GM12891 (cell line): Measurements from ENCODE around the gene FCGR3A.

Experiments used
- POLR2A ChIP-seq: IDR thresholded peaks from 2 replicates; pipeline ENCODE4 v1.6.1; 2011; ENCODE audit warnings: low read depth, low read length, control low read depth
- POLR2AphosphoS5 ChIP-seq: IDR thresholded peaks from 2 replicates; pipeline ENCODE4 v1.6.1; 2011; ENCODE audit warnings: low read depth, low read length, control low read depth
- POU2F2 ChIP-seq: IDR thresholded peaks from 2 replicates; pipeline ENCODE4 v1.6.1; 2011; ENCODE audit warnings: low read depth, mild to moderate bottlenecking, control low read depth, low read length, moderate library complexity
- TAF1 ChIP-seq: IDR thresholded peaks from 2 replicates; pipeline ENCODE4 v1.6.1; 2011; ENCODE audit warnings: low read depth, low read length, control low read depth

DNA sequence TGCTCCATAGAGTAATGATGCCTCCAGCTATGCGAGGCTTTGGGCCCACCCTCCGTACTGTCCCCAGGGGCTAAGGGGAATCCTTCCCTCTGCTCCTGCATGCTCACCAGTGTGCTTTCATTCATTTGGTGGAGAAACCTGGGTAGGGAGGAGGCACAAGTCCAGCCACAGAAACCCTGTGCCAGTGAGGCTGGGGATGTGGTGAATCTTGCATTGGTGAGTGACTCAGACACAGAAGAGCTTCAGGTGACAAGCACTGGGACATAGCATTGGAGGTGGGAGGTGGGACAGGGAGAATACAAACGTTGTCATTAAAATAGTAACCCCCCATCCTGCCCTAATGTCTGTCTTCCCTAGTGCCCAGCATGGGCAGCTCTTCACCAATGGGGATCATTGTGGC is 39.1 kb downstream of the FCGR3A start:
- TF ChIP-seq POU2F2 (no peak), POLR2A (no peak), TAF1 (no peak), POLR2AphosphoS5 (no peak)
